AG09319 (cell line): Measurements from ENCODE around the gene STMN3.

Experiments used
- DNase-seq: peaks from one replicate; pipeline ENCODE4 v3.0.0-alpha.2; 2010; ENCODE audit warnings: low read depth; ENCODE audit errors: extremely low read depth
- CTCF ChIP-seq: IDR thresholded peaks from 2 replicates; pipeline ENCODE4 v1.5.1; 2011; ENCODE audit warnings: low read depth, mild to moderate bottlenecking, inconsistent platforms, low read length, moderate library complexity

STMN3 gene

GRCh38 chr20:63628246-63628975 lies 24.8 kb downstream of the STMN3 start:
- DNase-seq, result no peak
- TF ChIP-seq CTCF, result no peak

- no peak for TF ChIP-seq CTCF
- no peak for DNase-seq
Observed at GRCh38 chr20:63627751-63628245, 25.4 kb downstream of the STMN3 start.

GRCh38 chr20:63627129-63627750 lies 26.0 kb downstream of the STMN3 start:
- no peak for TF ChIP-seq CTCF
- DNase-seq, result peak; percentile 81

- peak; percentile 12 for DNase-seq
- no peak for TF ChIP-seq CTCF
Observed at GRCh38 chr20:63626424-63627128, 26.6 kb downstream of the STMN3 start, which contains the start of gene GMEB2. Gene GMEB2, minus strand, starts transcription at chr20:63627101. Its CDS starts 7,704 bp downstream, at chr20:63619397.

GRCh38 chr20:63625771-63626423 lies 27.3 kb downstream of the STMN3 start:
- no peak for TF ChIP-seq CTCF
- DNase-seq, result no peak

- DNase-seq, result no peak
- no peak; the same call in 1 of the 2 replicates for TF ChIP-seq CTCF
Observed at GRCh38 chr20:63624486-63624885, 28.7 kb downstream of the STMN3 start.
